K562 (cell line): ENCODE data around the gene FAM3C.

ENCODE experiments used
- ELF1 ChIP-seq: fragments of 200-800 bp; sonication (Bioruptor generic); IDR thresholded peaks from 2 replicates; pipeline ENCODE4 v1.6.1; 2016; ENCODE audit warnings: missing genetic modification characterization, missing compliant biosample characterization
- GABPB1 ChIP-seq: sonication (generic); formaldehyde crosslinking; IDR thresholded peaks from 2 replicates; pipeline ENCODE4 v1.8.0; 2022; ENCODE audit warnings: mild to moderate bottlenecking, missing genetic modification reagents
- TAF1 ChIP-seq: IDR thresholded peaks from 2 replicates; pipeline ENCODE4 v1.6.1; 2011; ENCODE audit warnings: mild to moderate bottlenecking, low read length, moderate library complexity; ENCODE audit not compliant: insufficient read depth, control insufficient read depth, severe bottlenecking; ENCODE audit errors: extremely low read depth
- ZFPM2 ChIP-seq: fragments of 250-450 bp; sonication (Bioruptor Pico); IDR thresholded peaks from 2 replicates; pipeline ENCODE4 v1.5.1; 2022; ENCODE audit warnings: mild to moderate bottlenecking
- ZNF274 ChIP-seq: IDR thresholded peaks from 2 replicates; pipeline ENCODE4 v1.6.1; 2011; ENCODE audit warnings: low read depth, mild to moderate bottlenecking, low read length, moderate library complexity, borderline replicate concordance
- ZNF696 ChIP-seq: fragments of 250-450 bp; sonication (Bioruptor Pico); conservative IDR thresholded peaks from 2 replicates; pipeline ENCODE4 v1.4.0; 2020; ENCODE audit warnings: mild to moderate bottlenecking, moderate library complexity
- TF ChIP-seq, protein P1 (sequence below), 3 experiments: IDR thresholded peaks in 2 of 3; conservative IDR thresholded peaks in 1 of 3; 2 replicates each; pipeline ENCODE4 v1.5.1; 2011 to 2012; ENCODE audit warnings: low read length in 3 of 3, mild to moderate bottlenecking in 3 of 3, control low read depth in 2 of 3, improper control_type of control experiment in 1 of 3, inconsistent platforms in 1 of 3, low read depth in 1 of 3, mixed read lengths in 1 of 3, moderate library complexity in 1 of 3; ENCODE audit not compliant: insufficient read depth in 2 of 3

DNA sequence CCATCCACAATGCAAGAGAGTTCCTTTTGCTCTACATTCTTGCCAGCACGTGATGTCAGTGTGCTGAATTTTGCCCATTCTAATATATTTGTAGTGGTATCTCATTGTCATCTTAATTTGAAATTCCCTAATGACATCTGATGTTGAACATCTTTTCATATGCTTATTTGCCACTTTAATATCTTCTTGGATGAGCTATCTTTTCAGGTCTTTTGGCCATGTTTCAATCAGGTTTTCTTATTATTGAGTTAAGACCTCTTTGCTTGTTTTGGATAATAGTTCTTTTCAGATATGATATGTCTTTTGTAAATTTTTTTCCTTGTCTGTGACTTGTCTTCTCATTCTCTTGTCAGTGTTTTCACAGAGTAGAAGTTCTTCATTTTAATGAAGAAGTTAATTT, 20.4 kb upstream of the FAM3C start:
- TF ChIP-seq, protein P1, sequence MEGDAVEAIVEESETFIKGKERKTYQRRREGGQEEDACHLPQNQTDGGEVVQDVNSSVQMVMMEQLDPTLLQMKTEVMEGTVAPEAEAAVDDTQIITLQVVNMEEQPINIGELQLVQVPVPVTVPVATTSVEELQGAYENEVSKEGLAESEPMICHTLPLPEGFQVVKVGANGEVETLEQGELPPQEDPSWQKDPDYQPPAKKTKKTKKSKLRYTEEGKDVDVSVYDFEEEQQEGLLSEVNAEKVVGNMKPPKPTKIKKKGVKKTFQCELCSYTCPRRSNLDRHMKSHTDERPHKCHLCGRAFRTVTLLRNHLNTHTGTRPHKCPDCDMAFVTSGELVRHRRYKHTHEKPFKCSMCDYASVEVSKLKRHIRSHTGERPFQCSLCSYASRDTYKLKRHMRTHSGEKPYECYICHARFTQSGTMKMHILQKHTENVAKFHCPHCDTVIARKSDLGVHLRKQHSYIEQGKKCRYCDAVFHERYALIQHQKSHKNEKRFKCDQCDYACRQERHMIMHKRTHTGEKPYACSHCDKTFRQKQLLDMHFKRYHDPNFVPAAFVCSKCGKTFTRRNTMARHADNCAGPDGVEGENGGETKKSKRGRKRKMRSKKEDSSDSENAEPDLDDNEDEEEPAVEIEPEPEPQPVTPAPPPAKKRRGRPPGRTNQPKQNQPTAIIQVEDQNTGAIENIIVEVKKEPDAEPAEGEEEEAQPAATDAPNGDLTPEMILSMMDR (IDR thresholded peaks at IDR 0.05 in 2 of 3, conservative IDR thresholded peaks at IDR 0.05 in 1 of 3; ENCODE audit: insufficient read depth in 2 of 3, low read depth in 1 of 3, low read length in 3 of 3), result no peak
- no peak for TF ChIP-seq ELF1 (tag)
- TF ChIP-seq GABPB1 (CRISPR knock-in tag), result no peak
- TF ChIP-seq TAF1, result no peak
- TF ChIP-seq ZNF274, result no peak
- no peak for TF ChIP-seq ZNF696 (CRISPR knock-in tag)
- no peak for TF ChIP-seq ZFPM2 (CRISPR knock-in tag)
